Esophagus (tissue), 2 donors: Measurements from ENCODE around the gene RNASE13. TPM values are rescaled to one million over a fixed set of nuclear protein-coding genes. Genes with fewer than 3 reads are reported as not detected.

Experiments
- H3K27ac ChIP-seq, 2 donors: one replicate each; pipeline ENCODE4 v1.5.1; 2013; ENCODE audit warnings: low read depth in 2 of 2, mild to moderate bottlenecking in 2 of 2, inconsistent platforms in 1 of 2, low read length in 1 of 2, moderate library complexity in 1 of 2
- H3K27me3 ChIP-seq, 2 donors: one replicate each; pipeline ENCODE4 v1.6.1; 2013; ENCODE audit warnings: low read length in 2 of 2, control low read depth in 1 of 2, mild to moderate bottlenecking in 1 of 2; ENCODE audit not compliant: insufficient read depth in 2 of 2, control insufficient read depth in 1 of 2
- H3K36me3 ChIP-seq, 2 donors: one replicate each; pipeline ENCODE4 v1.6.1; 2013; ENCODE audit warnings: low read length in 1 of 2; ENCODE audit not compliant: control insufficient read depth in 2 of 2, insufficient read depth in 2 of 2
- H3K4me1 ChIP-seq, 2 donors: one replicate each; pipeline ENCODE4 v1.6.1; 2013; ENCODE audit warnings: low read length in 1 of 2; ENCODE audit not compliant: control insufficient read depth in 2 of 2, insufficient read depth in 2 of 2
- H3K4me3 ChIP-seq, 2 donors: one replicate each; pipeline ENCODE4 v1.5.1; 2013; ENCODE audit warnings: low read length in 2 of 2, mild to moderate bottlenecking in 2 of 2, low read depth in 1 of 2, moderate library complexity in 1 of 2
- H3K9me3 ChIP-seq, 2 donors: one replicate each; pipeline ENCODE4 v1.6.1; 2013; ENCODE audit warnings: mild to moderate bottlenecking in 2 of 2, low read depth in 1 of 2, low read length in 1 of 2, moderate library complexity in 1 of 2; ENCODE audit not compliant: control insufficient read depth in 2 of 2, insufficient read depth in 1 of 2
- WGBS, 2 donors: extraction: QIAGEN DNeasy Blood & Tissue Kit; methylation state at CpG; one replicate each; pipeline ENCODE4 v1.1.7; 2013; 5-methylcytosine and 5-hydroxymethylcytosine counted together
- polyA plus RNA-seq, 2 donors: library from polyadenylated mRNA; stranded (reverse); fragments of 200-250 nt; gene quantifications; one replicate each; pipeline ENCODE4 v1.2.3, GENCODE V29; 2013
- donor health status: healthy with polysubstance abuse.
- donor health status: Bipolar disorder and iron deficiency.

The RNASE13 gene
- polyA plus RNA-seq, 2 donors = not detected

DNA sequence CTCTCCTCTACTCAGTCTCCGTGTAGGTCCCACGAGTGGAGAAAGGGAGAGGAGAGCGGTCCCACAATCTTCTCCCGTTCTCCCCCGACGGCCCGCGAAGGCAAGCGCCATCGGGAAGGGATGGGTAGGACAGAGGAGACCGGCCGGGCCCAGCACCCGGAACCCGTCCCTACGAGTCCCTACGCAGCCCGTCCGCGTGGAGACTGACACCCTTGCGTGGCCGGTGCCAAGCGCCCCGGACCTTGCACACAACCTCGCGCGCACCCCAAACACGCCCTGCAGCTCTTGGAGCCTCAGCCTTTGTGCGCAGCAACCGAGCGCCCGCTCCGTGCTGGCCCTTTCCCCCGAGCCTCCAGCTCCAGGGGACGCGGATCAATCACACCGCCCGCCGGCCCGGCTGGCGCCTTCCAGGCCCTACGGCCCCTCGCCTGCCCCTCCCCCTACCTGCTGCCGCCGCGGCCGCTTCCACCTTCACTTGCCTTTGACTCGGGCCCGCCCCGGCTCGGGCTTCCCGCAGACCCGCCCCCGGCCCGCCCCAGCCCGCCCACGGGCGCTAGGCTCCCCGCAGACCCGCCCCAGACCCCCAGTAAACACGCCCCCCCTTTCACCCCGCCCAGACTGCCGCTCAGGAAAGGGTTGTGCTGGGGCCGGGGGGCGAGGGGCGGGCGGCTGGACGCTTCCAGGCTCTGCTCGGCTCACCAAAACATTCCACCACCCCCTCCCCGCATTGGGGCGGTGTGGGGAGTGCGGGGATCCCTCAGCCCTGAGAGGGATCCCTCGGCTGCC lies 9.8 kb downstream of the RNASE13 start, which contains the start of gene NDRG2:
NDRG2 (minus strand) TSS at position 477 of the 786 bp plus-strand sequence. CDS start 1,746 bp downstream, outside the sequence.
- H3K4me1 ChIP-seq = peaks cover 0 to 8% of the 10 kb centered on the region in 2 donors
- peak within 1 kb of the TSS; percentile 61 to 91 for H3K4me3 ChIP-seq
- no peaks in the 10 kb centered on the region for H3K9me3 ChIP-seq
- H3K27me3 ChIP-seq = no peaks in the 10 kb centered on the region
- H3K36me3 ChIP-seq = peaks cover 4 to 10% of the 10 kb centered on the region in 2 donors
- WGBS, 2 donors = 1% methylated on average over 65 to 72 of the region's 72 CpGs
- H3K27ac ChIP-seq = peak within 1 kb of the TSS; percentile 81 to 89

DNA sequence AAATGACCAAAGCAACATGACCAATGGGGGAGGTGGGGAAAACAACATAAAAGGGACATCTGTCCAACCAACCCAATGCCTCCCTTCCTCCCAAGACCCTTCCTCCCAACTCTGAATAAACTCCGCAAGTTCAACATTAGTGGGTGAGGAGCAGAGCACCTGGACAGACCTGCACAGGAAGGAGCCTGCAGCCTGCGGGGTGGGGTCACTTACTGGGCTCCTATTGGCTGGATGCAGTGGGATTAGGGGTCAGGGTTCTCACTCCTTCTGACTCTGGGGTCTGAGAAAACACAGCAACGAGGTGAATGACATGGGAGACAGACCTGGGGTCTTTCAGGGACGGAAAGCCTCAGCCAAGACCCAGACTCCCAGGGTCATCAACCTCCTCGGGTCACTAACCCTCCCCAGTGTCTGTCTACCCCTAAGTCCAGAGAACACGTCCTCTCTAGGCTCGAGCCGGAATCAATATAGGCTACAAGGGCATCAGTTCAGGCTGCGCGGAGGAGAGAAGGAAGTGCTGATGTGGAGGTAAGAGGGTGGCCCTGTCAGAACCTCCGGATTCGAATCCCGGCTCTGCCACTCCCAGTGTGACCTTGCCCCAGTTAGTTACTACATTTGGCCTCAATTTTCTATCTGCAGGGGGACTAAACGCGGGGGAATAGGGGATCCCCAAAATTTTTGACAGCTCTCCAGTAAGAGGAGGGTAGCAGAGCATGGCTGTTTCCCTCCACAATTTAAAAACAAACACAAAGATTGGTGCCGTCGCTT lies 10.6 kb downstream of the RNASE13 start:
- no peaks in the 10 kb centered on the region for H3K27me3 ChIP-seq
- H3K4me1 ChIP-seq = peaks cover 0 to 8% of the 10 kb centered on the region in 2 donors
- H3K36me3 ChIP-seq = peaks cover 4 to 15% of the 10 kb centered on the region in 2 donors
- peak overlapping the region; percentile 81 to 86 for H3K27ac ChIP-seq
- H3K9me3 ChIP-seq = no peaks in the 10 kb centered on the region
- peak overlapping the region; percentile 61 to 91 for H3K4me3 ChIP-seq
- 19 to 25% methylated on average over 17 of the region's 17 CpGs for WGBS, 2 donors

DNA sequence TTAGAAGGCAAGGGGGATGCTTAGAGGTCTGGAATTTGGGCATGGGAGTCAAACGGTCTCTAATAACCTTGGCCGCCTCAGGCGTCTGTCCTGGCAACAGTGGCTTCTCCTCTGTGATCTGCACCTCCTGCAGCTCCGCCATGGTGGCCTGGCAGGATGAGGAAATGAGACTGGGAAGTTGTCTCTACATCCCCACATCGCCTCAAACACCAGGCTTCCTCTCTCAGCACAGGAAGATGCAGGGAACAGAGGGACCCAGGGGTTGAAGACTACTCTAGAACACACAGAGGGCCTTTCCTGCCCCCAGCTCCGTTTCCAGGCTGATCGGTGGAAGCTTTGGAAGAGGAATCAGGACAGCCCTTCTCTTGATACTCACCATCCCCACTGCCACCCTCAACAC lies 11.4 kb downstream of the RNASE13 start:
- Histone ChIP-seq H3K36me3 (peaks cover 9 to 22% of the 10 kb centered on the region in 2 donors), H3K4me3 (peak overlapping the region; percentile 61 to 91), H3K27me3 (no peaks in the 10 kb centered on the region), H3K27ac (peak overlapping the region in 1 of 2 donors; percentile 86), H3K4me1 (peaks cover 0 to 8% of the 10 kb centered on the region in 2 donors), H3K9me3 (no peaks in the 10 kb centered on the region)
- 61 to 69% methylated on average over 7 of the region's 7 CpGs for WGBS, 2 donors

DNA sequence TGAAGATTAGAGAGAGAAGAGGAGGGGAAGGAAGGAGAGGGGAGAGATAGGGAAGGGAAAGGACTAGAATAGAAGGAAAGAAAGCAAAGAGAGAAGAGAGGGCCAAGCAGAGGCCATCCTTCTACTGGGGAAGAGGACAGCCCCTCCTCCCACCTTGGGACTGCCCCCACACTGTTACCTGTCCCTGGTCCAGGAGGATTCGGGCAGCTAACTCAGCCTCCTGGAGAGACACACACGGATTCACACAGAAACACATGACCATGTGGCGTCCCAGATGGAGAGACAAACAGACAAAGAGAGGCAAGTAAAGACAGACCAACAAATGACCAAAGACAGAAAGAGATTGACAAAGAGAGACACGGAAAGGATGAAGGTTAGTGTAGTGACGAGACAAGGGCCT lies 11.9 kb downstream of the RNASE13 start:
- Histone ChIP-seq H3K4me1 (peaks cover 0 to 10% of the 10 kb centered on the region in 2 donors), H3K27me3 (no peaks in the 10 kb centered on the region), H3K27ac (peak overlapping the region in 1 of 2 donors; percentile 51), H3K36me3 (peaks cover 13 to 27% of the 10 kb centered on the region in 2 donors), H3K9me3 (no peaks in the 10 kb centered on the region), H3K4me3 (peak overlapping the region; percentile 20 to 61)
- 83 to 84% methylated on average over 5 of the region's 5 CpGs for WGBS, 2 donors

DNA sequence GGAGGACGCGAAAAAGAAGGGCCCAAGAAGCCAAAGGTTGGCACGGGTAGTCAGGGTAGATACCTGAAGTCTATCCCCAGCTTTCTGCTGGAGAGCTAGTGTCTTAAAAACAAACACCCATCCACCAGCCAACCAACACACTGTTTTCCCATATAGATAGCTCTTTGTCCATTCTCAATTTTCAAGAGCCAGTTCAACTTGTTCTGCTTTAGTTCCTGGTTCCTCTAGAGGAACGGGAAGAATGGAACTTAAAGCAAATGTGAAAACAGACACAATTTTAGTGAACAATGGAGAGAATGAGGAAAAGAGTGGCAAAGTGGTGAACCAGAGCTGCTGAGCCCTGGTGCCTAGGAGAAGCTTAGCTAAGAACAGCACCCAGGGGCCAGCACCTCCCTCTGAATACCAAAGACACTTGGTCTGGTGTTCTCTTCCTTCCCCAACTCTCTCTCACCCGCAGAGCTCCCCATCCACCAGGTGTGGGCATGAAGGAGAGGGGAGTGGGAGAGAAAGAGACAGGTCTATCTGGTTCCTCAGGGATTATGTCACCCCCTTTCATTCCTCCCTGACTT lies 13.5 kb downstream of the RNASE13 start:
- H3K36me3 ChIP-seq = peaks cover 13 to 32% of the 10 kb centered on the region in 2 donors
- H3K9me3 ChIP-seq = no peaks in the 10 kb centered on the region
- H3K27me3 ChIP-seq = no peaks in the 10 kb centered on the region
- H3K4me3 ChIP-seq = peak overlapping the region; percentile 10 to 15
- WGBS, 2 donors = 83 to 86% methylated on average over 5 of the region's 5 CpGs
- H3K4me1 ChIP-seq = peaks cover 0 to 10% of the 10 kb centered on the region in 2 donors
- peak overlapping the region; percentile 73 to 81 for H3K27ac ChIP-seq

DNA sequence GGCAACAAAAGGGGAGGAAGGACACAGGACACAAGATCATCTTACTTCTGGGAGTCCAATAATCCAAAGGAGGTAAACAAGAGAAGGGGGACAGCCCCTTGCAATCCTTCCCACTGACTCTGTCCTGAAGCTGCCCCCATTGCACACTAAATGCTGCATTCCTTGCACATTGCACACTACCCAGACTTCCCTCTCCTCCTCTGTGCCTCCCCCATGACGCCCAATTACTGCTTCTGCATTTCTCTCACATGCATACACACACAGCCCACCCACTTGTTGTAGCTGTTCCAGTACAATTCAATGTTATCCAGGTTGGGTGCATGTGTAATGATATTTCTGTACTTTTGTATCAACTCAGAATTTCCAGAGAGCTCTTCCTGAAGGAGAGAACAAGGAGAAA lies 15.2 kb downstream of the RNASE13 start:
- no peak overlapping the region for H3K27ac ChIP-seq
- no peak overlapping the region for H3K4me3 ChIP-seq
- H3K4me1 ChIP-seq = peaks cover 0 to 8% of the 10 kb centered on the region in 2 donors
- no peaks in the 10 kb centered on the region for H3K9me3 ChIP-seq
- peaks cover 13 to 32% of the 10 kb centered on the region in 2 donors for H3K36me3 ChIP-seq
- 84 to 85% methylated on average over 1 of the region's 1 CpG for WGBS, 2 donors
- no peaks in the 10 kb centered on the region for H3K27me3 ChIP-seq

DNA sequence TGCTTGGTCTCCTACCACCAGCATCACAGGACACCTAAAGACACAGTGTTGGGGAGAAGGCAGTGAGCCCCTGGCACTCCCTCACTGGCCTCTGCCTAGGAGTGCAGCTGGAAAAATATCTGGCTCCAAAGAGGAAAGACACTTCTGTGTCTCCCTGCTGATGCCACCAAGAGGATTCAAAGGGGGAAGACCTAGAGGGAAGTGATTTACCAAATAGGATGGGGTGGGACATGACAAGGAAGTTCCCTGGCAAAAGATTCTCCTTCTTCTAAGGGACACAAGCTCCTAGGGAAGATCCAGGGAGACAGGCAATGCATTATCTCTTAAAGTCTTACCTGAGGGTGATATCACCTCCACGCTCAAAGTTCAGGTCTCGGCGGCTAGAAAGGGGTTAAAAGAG lies 15.8 kb downstream of the RNASE13 start:
- no peaks in the 10 kb centered on the region for H3K27me3 ChIP-seq
- H3K4me1 ChIP-seq = peaks cover 0 to 3% of the 10 kb centered on the region in 2 donors
- no peak overlapping the region for H3K4me3 ChIP-seq
- H3K36me3 ChIP-seq = peaks cover 13 to 32% of the 10 kb centered on the region in 2 donors
- WGBS, 2 donors = 91 to 95% methylated on average over 3 of the region's 3 CpGs
- no peaks in the 10 kb centered on the region for H3K9me3 ChIP-seq
- no peak overlapping the region for H3K27ac ChIP-seq

DNA sequence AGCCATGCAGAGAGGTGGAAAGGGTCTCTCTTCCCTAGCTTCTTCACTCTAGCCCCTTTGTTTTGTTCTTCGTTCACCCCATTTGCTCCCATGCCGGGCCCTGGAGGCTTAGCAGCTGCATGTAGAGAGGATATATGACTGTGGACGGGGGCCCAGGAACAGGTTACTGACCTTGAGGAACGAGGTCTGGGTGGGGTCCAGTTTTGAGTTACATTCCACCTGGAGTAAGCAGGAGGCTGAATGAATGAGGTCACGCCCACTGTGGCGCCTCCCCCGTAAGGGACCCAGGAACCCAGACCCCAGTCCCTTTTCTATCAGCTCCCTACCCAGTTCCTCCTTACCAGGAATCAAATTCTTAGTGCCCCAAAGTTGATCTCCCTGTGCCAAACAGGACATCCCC lies 16.3 kb downstream of the RNASE13 start:
- Histone ChIP-seq H3K27ac (no peak overlapping the region), H3K4me3 (peak overlapping the region in 1 of 2 donors; percentile 19), H3K36me3 (peaks cover 13 to 32% of the 10 kb centered on the region in 2 donors), H3K4me1 (peaks cover 0 to 2% of the 10 kb centered on the region in 2 donors), H3K27me3 (no peaks in the 10 kb centered on the region), H3K9me3 (no peaks in the 10 kb centered on the region)
- 76 to 83% methylated on average over 7 of the region's 7 CpGs for WGBS, 2 donors

DNA sequence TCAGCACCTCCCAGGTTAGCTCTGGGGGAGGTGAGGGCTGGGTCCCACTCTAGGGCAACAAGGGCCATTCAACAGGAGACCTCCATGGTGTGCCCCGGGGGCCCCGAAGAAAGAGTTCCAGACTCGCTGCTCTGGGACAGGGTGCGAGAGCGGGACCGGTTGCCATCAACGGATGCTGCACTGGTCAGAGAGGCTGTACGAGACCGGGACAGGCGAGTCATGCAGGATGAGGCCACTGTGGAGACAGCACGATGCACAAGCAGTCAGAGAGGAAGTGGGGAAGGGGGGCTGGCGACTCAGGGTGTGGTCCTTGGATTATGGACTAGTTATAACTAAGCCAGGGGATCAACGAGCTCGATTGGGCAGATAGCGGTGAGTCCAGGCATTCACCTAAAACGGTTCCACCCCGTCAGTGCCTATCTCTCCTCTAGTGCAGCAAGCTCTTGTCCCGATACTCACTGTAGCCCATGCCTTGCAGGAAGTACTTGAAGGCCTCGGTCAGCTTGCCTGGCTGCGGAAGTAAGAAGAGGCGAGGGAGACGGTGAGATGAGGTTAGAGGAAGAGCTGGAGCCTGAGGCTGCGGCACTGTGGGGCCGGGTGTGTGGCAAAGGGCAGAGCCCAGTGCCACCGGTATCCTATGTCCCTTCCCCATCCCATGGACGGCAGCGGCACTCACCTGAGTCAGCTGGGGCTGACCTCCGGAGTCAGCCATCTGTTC lies 16.9 kb downstream of the RNASE13 start:
- Histone ChIP-seq H3K9me3 (no peaks in the 10 kb centered on the region), H3K36me3 (peaks cover 13 to 32% of the 10 kb centered on the region in 2 donors), H3K4me3 (peak overlapping the region in 1 of 2 donors; percentile 19), H3K27me3 (no peaks in the 10 kb centered on the region), H3K27ac (no peak overlapping the region), H3K4me1 (peaks cover 0 to 2% of the 10 kb centered on the region in 2 donors)
- 75 to 77% methylated on average over 28 of the region's 28 CpGs for WGBS, 2 donors
